Measurements from ENCODE around the gene ZNF143. TPM values are rescaled to one million over a fixed set of nuclear protein-coding genes. Genes with fewer than 3 reads are reported as not detected.
"Not testable (repeated sequence)": the region's sequence is repeated elsewhere in the genome, so short reads cannot be mapped to it uniquely, and the experiment has no call there.

ZNF143 gene
- total RNA-seq, 3 donors from 2014 or later (not counting 1 experiment from before 2014, with no cell fraction given): 27.4 to 32.7 (median 32.6) TPM

GRCh38 chr11:9509041-9509440 lies 48.2 kb downstream of the ZNF143 start:
- H3K27ac Mint-ChIP-seq: peak overlapping the region in 1 of 2 donors; percentile 2
- H3K27me3 ChIP-seq (ENCODE audit: control insufficient read depth, insufficient read depth, low read length): no peaks in the 10 kb centered on the region
- peaks cover 7% of the 10 kb centered on the region for H3K4me1 ChIP-seq (ENCODE audit: control insufficient read depth, insufficient read depth, low read length)
- no peaks in the 10 kb centered on the region for H3K9me3 Mint-ChIP-seq
- no peaks in the 10 kb centered on the region for H3K27me3 Mint-ChIP-seq (ENCODE audit: low read depth in 2 of 2)
- no peak overlapping the region for H3K4me3 ChIP-seq (ENCODE audit: low read length)
- no peaks in the 10 kb centered on the region for H3K9me3 ChIP-seq (ENCODE audit: control insufficient read depth, insufficient read depth, low read length)
- 100% methylated on average over 1 of the region's 2 CpGs for WGBS (ENCODE audit: insufficient coverage)
- H3K36me3 ChIP-seq (ENCODE audit: control insufficient read depth, insufficient read depth, low read length): peaks cover 34% of the 10 kb centered on the region
- TF ChIP-seq CTCF (IDR thresholded peaks at IDR 0.05): no peak
- ATAC-seq (no peak), DNase-seq (no peak)
- H3K36me3 Mint-ChIP-seq: peaks cover 28% of the 10 kb centered on the region
- intact Hi-C loops (cut with micrococcal nuclease): loop anchor here (5.0 kb wide), 1 partner anchor 47 kb away; the partner anchor contains the start of gene ZNF143
- peak overlapping the region; percentile 25 for H3K4me3 Mint-ChIP-seq
- H3K27ac ChIP-seq (ENCODE audit: low read length): no peak overlapping the region
- peaks cover 18 to 22% of the 10 kb centered on the region in 2 donors for H3K4me1 Mint-ChIP-seq

DNA sequence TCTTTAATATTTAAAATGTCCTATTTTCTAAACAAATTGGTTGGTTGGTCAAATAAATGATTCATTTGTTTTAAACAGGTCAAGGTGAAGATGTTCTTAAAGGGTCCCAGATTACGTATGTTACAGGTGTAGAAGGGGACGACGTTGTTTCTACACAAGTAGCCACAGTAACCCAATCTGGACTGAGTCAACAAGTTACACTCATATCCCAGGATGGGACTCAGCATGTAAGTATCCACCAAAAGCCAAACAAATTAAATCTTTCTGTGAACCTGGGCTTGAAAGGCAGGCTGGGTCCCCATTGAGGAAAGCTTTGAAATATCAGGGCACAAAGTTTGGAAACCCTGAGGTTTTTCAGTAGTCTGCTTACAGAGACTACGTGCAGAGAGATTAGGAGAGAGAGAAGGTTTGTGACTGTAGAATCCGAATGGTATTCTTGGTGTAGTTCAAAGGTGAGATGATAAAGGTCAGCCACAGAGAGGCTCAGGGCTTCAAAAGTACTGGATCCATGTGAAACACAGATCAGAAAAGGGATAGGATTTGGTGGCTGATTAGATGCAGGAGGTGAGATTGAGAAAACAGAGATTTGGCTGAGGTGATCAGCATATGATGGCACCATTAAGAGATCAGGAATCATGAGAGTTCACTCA lies 51.7 kb downstream of the ZNF143 start:
- Histone ChIP-seq H3K4me1 (ENCODE audit: control insufficient read depth, insufficient read depth, low read length) (peaks cover 7% of the 10 kb centered on the region), H3K9me3 (ENCODE audit: control insufficient read depth, insufficient read depth, low read length) (no peaks in the 10 kb centered on the region), H3K27me3 (ENCODE audit: control insufficient read depth, insufficient read depth, low read length) (no peaks in the 10 kb centered on the region), H3K27ac (ENCODE audit: low read length) (no peak overlapping the region), H3K4me3 (ENCODE audit: low read length) (no peak overlapping the region), H3K36me3 (ENCODE audit: control insufficient read depth, insufficient read depth, low read length) (peaks cover 56% of the 10 kb centered on the region)
- Mint-ChIP-seq H3K27ac (no peak overlapping the region), H3K4me1 (peaks cover 12 to 16% of the 10 kb centered on the region in 2 donors), H3K4me3 (no peak overlapping the region), H3K36me3 (peaks cover 45% of the 10 kb centered on the region), H3K9me3 (no peaks in the 10 kb centered on the region), H3K27me3 (ENCODE audit: low read depth in 2 of 2) (no peaks in the 10 kb centered on the region)
- intact Hi-C loops (cut with micrococcal nuclease): loop anchor here (5.0 kb wide), 1 partner anchor 510 kb away; the partner anchor contains the start of gene NRIP3
- no peak for ATAC-seq
- no peak for DNase-seq
- no peak for TF ChIP-seq CTCF (IDR thresholded peaks at IDR 0.05)
- 97% methylated on average over 5 of the region's 5 CpGs for WGBS (ENCODE audit: insufficient coverage)

- not testable (repeated sequence) for H3K27me3 Mint-ChIP-seq (ENCODE audit: low read depth in 2 of 2); ATAC-seq; H3K4me1 ChIP-seq (ENCODE audit: control insufficient read depth, insufficient read depth, low read length); H3K4me3 Mint-ChIP-seq; H3K4me3 ChIP-seq (ENCODE audit: low read length); H3K27ac ChIP-seq (ENCODE audit: low read length); H3K27me3 ChIP-seq (ENCODE audit: control insufficient read depth, insufficient read depth, low read length); H3K9me3 Mint-ChIP-seq; H3K9me3 ChIP-seq (ENCODE audit: control insufficient read depth, insufficient read depth, low read length); DNase-seq
- intact Hi-C loops (cut with micrococcal nuclease): loop anchor here (5.0 kb wide), 1 partner anchor 512 kb away; the partner anchor contains the start of gene NRIP3
- Mint-ChIP-seq H3K36me3 (peaks cover 33% of the 10 kb centered on the region), H3K27ac (peak overlapping the region in 1 of 2 donors; percentile 51), H3K4me1 (peaks cover 10 to 16% of the 10 kb centered on the region in 2 donors)
- no CpG with 5 or more reads among the region's 1 CpG for WGBS (ENCODE audit: insufficient coverage)
- H3K36me3 ChIP-seq (ENCODE audit: control insufficient read depth, insufficient read depth, low read length): peaks cover 54% of the 10 kb centered on the region
These were observed 53.8 kb downstream of the ZNF143 start for GRCh38 chr11:9514576-9514975.

DNA sequence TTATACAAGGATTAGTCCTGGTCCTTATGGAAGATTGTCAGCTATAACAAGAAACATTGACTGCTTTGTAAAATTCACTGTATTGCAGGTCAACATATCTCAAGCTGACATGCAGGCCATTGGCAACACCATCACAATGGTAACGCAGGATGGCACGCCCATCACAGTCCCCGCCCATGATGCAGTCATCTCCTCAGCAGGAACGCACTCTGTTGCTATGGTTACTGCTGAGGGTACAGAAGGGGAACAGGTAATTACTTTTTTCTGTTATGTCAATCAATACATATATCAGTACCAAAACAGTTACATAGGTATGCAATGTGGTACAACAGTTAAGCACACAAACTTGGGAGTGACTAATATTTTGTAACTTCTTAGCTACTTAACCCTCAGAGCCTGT lies 55.3 kb downstream of the ZNF143 start:
- H3K36me3 ChIP-seq (ENCODE audit: control insufficient read depth, insufficient read depth, low read length): peaks cover 52% of the 10 kb centered on the region
- DNase-seq: no peak
- peaks cover 5% of the 10 kb centered on the region for H3K4me1 ChIP-seq (ENCODE audit: control insufficient read depth, insufficient read depth, low read length)
- H3K9me3 ChIP-seq (ENCODE audit: control insufficient read depth, insufficient read depth, low read length): no peaks in the 10 kb centered on the region
- no peak for TF ChIP-seq CTCF (IDR thresholded peaks at IDR 0.05)
- ATAC-seq: no peak
- no peak overlapping the region for H3K4me3 Mint-ChIP-seq
- intact Hi-C loops (cut with micrococcal nuclease): no loop called here
- H3K9me3 Mint-ChIP-seq: no peaks in the 10 kb centered on the region
- no peaks in the 10 kb centered on the region for H3K27me3 ChIP-seq (ENCODE audit: control insufficient read depth, insufficient read depth, low read length)
- 83% methylated on average over 4 of the region's 4 CpGs for WGBS (ENCODE audit: insufficient coverage)
- peaks cover 0 to 8% of the 10 kb centered on the region in 2 donors for H3K4me1 Mint-ChIP-seq
- H3K27ac ChIP-seq (ENCODE audit: low read length): no peak overlapping the region
- no peak overlapping the region for H3K27ac Mint-ChIP-seq
- peaks cover 32% of the 10 kb centered on the region for H3K36me3 Mint-ChIP-seq
- H3K27me3 Mint-ChIP-seq (ENCODE audit: low read depth in 2 of 2): no peaks in the 10 kb centered on the region
- H3K4me3 ChIP-seq (ENCODE audit: low read length): no peak overlapping the region

All from natural killer cell (primary cell).